Measurements from ENCODE around the gene NAE1.

GRCh38 chr16:66758086-66758485, 72.7 kb downstream of the NAE1 start:
- TF ChIP-seq GATA2 (IDR thresholded peaks at IDR 0.05; ENCODE audit: low read depth, low read length) (no peak), GATA3 (IDR thresholded peaks at IDR 0.05; ENCODE audit: low read depth, low read length) (no peak)
